ENCODE data around the gene RAC3.

RAC3 gene

GRCh38 chr17:82018989-82019689 is 12.3 kb upstream of the RAC3 start:
- Histone ChIP-seq H3K4me3 (ENCODE audit: low read depth in 1 of 2, low read length in 2 of 2) (no peak overlapping the region), H3K9ac (ENCODE audit: low read depth, low read length) (no peak overlapping the region), H3K27me3 (ENCODE audit: insufficient read depth, low read length, poor library complexity) (no peaks in the 10 kb centered on the region), H3K79me2 (ENCODE audit: insufficient read depth, low read length) (peaks cover 37% of the 10 kb centered on the region), H3K9me3 (ENCODE audit: insufficient read depth, low read length, severe bottlenecking) (no peaks in the 10 kb centered on the region), H3K27ac (ENCODE audit: low read length) (no peak overlapping the region), H2AFZ (ENCODE audit: low read depth, low read length) (no peak overlapping the region), H3K4me2 (ENCODE audit: insufficient read depth, low read length) (no peak overlapping the region), H3K36me3 (ENCODE audit: insufficient read depth, low read length) (peaks cover 31% of the 10 kb centered on the region), H3K4me1 (ENCODE audit: insufficient read depth, low read length) (peaks cover 28% of the 10 kb centered on the region), H4K20me1 (ENCODE audit: insufficient read depth, low read length) (peaks cover 35% of the 10 kb centered on the region)
- TF ChIP-seq EZH2 (IDR thresholded peaks at IDR 0.05; ENCODE audit: borderline replicate concordance, low read depth, low read length, severe bottlenecking) (no peak), CTCF (IDR thresholded peaks at IDR 0.05; ENCODE audit: borderline replicate concordance, extremely low read depth, low read length, poor library complexity, severe bottlenecking) (no peak)
- ATAC-seq (ENCODE audit: insufficient read depth, low read depth): no peak
- DNase-seq: no peak

DNA sequence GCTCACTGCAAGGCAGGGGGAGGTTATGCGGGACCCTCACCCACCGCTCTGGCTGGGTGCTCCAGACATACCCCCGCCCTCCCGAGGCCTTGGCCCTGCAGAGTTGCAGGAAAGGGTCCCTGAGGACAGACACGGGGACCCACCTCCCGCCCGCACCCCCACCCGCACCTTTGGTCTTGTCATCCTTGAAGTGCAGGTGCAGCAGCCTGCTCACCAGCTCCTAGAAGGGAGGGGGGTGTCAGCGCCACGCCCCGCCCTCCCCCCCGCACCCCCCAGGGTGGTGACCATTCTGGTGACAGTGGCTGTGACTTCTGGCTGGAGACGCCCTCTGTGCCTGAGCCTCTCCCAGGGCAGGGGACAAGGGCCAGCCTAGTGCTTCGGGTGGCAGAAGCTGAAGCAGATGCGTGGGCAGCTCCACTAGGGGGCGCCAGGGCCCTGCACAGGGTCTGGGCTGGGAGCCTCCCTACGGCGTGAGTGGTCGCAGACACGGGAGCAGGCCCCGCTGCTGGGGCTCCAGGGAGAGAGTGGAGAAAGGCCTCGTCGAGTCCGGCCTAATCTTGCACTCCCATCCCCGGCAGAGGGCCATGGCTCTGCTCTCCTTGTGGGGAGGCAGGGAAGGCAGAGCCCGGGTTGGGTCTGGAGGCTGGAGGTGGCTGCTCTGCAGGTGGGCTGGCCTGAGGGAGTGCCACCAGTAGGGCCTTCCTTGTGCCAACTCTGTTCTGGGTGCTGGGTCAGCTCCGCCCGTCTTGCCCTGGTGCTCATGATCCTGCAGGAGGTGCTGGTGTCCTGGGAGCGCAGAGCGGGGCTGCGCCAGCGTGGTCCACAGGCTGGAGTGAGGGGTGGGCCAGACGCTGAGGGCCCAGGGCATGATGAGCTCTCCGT is 11.5 kb upstream of the RAC3 start:
- no peak for ATAC-seq (ENCODE audit: insufficient read depth, low read depth)

GRCh38 chr17:82020572-82021106 is 10.8 kb upstream of the RAC3 start:
- no peaks in the 10 kb centered on the region for H3K9me3 ChIP-seq (ENCODE audit: insufficient read depth, low read length, severe bottlenecking)
- peak overlapping the region; percentile 97 for H3K4me2 ChIP-seq (ENCODE audit: insufficient read depth, low read length)
- H2AFZ ChIP-seq (ENCODE audit: low read depth, low read length): no peak overlapping the region
- ATAC-seq (ENCODE audit: insufficient read depth, low read depth) (no peak), DNase-seq (no peak)
- peak overlapping the region in 1 of 2 experiments; percentile 85; a peak in 1 of 4 replicates for H3K4me3 ChIP-seq (ENCODE audit: low read depth in 1 of 2, low read length in 2 of 2)
- H3K9ac ChIP-seq (ENCODE audit: low read depth, low read length): peak overlapping the region; percentile 73
- TF ChIP-seq CTCF (IDR thresholded peaks at IDR 0.05; ENCODE audit: borderline replicate concordance, extremely low read depth, low read length, poor library complexity, severe bottlenecking) (no peak), EZH2 (IDR thresholded peaks at IDR 0.05; ENCODE audit: borderline replicate concordance, low read depth, low read length, severe bottlenecking) (no peak)
- H3K79me2 ChIP-seq (ENCODE audit: insufficient read depth, low read length): peaks cover 43% of the 10 kb centered on the region
- peaks cover 40% of the 10 kb centered on the region for H3K36me3 ChIP-seq (ENCODE audit: insufficient read depth, low read length)
- H4K20me1 ChIP-seq (ENCODE audit: insufficient read depth, low read length): peaks cover 43% of the 10 kb centered on the region
- H3K27me3 ChIP-seq (ENCODE audit: insufficient read depth, low read length, poor library complexity): no peaks in the 10 kb centered on the region
- H3K27ac ChIP-seq (ENCODE audit: low read length): no peak overlapping the region
- peaks cover 43% of the 10 kb centered on the region for H3K4me1 ChIP-seq (ENCODE audit: insufficient read depth, low read length)

More for the DNA sequence above, 11.5 kb upstream of the RAC3 start:
- Histone ChIP-seq H3K27me3 (ENCODE audit: insufficient read depth, low read length, poor library complexity) (no peaks in the 10 kb centered on the region), H3K9me3 (ENCODE audit: insufficient read depth, low read length, severe bottlenecking) (no peaks in the 10 kb centered on the region), H3K4me1 (ENCODE audit: insufficient read depth, low read length) (peaks cover 36% of the 10 kb centered on the region), H3K9ac (ENCODE audit: low read depth, low read length) (peak overlapping the region; percentile 73; the same call in 1 of the 2 replicates), H3K79me2 (ENCODE audit: insufficient read depth, low read length) (peaks cover 43% of the 10 kb centered on the region), H3K36me3 (ENCODE audit: insufficient read depth, low read length) (peaks cover 33% of the 10 kb centered on the region), H3K27ac (ENCODE audit: low read length) (no peak overlapping the region), H2AFZ (ENCODE audit: low read depth, low read length) (no peak overlapping the region), H3K4me2 (ENCODE audit: insufficient read depth, low read length) (peak overlapping the region; percentile 97; the same call in 1 of the 2 replicates), H4K20me1 (ENCODE audit: insufficient read depth, low read length) (peaks cover 39% of the 10 kb centered on the region), H3K4me3 (ENCODE audit: low read depth in 1 of 2, low read length in 2 of 2) (no peak overlapping the region)
- peak; percentile 68 for DNase-seq
- TF ChIP-seq EZH2 (IDR thresholded peaks at IDR 0.05; ENCODE audit: borderline replicate concordance, low read depth, low read length, severe bottlenecking) (no peak), CTCF (IDR thresholded peaks at IDR 0.05; ENCODE audit: borderline replicate concordance, extremely low read depth, low read length, poor library complexity, severe bottlenecking) (peak; percentile 84)

All from DND-41 (cell line).